H54 (cell line): ENCODE results near the gene PCDHA6.
"Not testable (repeated sequence)": the region's sequence is repeated elsewhere in the genome, so short reads cannot be mapped to it uniquely, and the experiment has no call there.

ENCODE experiments used
- DNase-seq: peaks from one replicate; pipeline ENCODE4 v3.0.0; 2011; ENCODE audit warnings: low spot score, mixed read lengths; ENCODE audit not compliant: insufficient read length
- FAIRE-seq: peaks from 3 replicates; lab custom pipeline; 2011; peaks lifted over from hg19 to GRCh38; lab: Jason Lieb, UNC
- POLR2A ChIP-seq: IDR thresholded peaks from 2 replicates; pipeline ENCODE4 v1.6.1; 2011; ENCODE audit warnings: low read depth, mild to moderate bottlenecking, low read length

PCDHA6 gene

DNA sequence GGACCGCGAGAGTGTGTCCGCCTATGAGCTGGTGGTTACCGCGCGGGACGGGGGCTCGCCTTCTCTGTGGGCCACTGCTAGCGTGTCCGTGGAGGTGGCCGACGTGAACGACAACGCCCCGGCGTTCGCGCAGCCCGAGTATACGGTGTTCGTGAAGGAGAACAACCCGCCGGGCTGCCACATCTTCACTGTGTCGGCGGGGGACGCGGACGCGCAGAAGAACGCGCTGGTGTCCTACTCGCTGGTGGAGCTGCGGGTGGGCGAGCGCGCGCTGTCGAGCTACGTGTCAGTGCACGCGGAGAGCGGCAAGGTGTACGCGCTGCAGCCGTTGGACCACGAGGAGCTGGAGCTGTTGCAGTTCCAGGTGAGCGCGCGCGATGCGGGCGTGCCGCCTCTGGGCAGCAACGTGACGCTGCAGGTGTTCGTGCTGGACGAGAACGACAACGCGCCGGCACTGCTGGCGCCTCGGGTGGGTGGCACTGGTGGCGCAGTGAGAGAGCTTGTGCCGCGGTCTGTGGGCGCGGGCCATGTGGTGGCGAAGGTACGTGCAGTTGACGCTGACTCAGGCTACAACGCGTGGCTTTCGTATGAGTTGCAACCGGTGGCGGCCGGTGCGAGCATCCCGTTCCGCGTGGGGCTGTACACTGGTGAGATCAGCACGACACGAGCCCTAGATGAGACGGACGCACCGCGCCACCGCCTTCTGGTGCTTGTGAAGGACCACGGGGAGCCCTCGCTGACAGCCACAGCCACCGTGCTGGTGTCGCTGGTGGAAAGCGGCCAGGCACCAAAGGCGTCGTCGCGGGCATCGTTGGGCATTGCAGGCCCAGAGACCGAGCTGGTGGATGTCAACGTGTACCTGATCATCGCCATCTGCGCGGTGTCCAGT lies 8.1 kb downstream of the PCDHA6 start:
- no peak for TF ChIP-seq POLR2A
- DNase-seq (no peak), FAIRE-seq (no peak)

GRCh38 chr5:140840978-140841962 lies 13.5 kb downstream of the PCDHA6 start, which contains the start of gene PCDHA8:
TSS of gene PCDHA8 (plus strand) at chr5:140841187. CDS start at chr5:140841322, 135 bp downstream.
- DNase-seq: peak; percentile 23

DNA sequence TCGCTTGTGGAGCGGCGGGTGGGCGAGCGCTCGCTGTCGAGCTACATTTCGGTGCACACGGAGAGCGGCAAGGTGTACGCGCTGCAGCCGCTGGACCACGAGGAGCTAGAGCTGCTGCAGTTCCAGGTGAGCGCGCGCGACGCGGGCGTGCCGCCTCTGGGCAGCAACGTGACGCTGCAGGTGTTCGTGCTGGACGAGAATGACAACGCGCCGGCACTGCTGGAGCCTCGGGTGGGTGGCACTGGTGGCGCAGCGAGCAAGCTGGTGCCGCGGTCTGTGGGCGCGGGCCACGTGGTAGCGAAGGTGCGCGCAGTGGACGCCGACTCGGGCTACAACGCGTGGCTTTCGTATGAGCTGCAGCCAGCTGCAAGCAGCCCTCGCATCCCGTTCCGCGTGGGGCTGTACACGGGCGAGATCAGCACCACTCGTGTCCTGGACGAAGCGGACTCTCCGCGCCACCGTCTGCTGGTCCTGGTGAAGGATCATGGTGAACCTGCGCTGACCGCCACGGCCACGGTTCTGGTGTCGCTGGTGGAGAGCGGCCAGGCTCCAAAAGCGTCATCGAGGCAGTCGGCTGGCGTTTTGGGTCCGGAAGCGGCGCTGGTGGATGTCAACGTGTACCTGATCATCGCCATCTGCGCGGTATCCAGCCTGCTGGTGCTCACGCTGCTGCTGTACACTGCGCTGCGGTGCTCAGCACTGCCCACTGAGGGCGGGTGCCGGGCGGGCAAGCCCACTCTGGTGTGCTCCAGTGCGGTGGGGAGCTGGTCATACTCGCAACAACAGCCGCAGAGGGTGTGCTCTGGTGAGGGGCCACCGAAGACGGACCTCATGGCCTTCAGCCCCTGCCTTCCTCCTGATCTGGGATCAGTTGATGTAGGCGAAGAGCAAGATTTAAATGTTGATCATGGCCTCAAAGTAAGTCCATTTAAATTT lies 15.3 kb downstream of the PCDHA6 start:
- no peak for FAIRE-seq
- no peak for DNase-seq
- no peak for TF ChIP-seq POLR2A

More at GRCh38 chr5:140840978-140841962, 13.5 kb downstream of the PCDHA6 start, which contains the start of gene PCDHA8:
- TF ChIP-seq POLR2A: no peak
- FAIRE-seq: peak; percentile 62

DNA sequence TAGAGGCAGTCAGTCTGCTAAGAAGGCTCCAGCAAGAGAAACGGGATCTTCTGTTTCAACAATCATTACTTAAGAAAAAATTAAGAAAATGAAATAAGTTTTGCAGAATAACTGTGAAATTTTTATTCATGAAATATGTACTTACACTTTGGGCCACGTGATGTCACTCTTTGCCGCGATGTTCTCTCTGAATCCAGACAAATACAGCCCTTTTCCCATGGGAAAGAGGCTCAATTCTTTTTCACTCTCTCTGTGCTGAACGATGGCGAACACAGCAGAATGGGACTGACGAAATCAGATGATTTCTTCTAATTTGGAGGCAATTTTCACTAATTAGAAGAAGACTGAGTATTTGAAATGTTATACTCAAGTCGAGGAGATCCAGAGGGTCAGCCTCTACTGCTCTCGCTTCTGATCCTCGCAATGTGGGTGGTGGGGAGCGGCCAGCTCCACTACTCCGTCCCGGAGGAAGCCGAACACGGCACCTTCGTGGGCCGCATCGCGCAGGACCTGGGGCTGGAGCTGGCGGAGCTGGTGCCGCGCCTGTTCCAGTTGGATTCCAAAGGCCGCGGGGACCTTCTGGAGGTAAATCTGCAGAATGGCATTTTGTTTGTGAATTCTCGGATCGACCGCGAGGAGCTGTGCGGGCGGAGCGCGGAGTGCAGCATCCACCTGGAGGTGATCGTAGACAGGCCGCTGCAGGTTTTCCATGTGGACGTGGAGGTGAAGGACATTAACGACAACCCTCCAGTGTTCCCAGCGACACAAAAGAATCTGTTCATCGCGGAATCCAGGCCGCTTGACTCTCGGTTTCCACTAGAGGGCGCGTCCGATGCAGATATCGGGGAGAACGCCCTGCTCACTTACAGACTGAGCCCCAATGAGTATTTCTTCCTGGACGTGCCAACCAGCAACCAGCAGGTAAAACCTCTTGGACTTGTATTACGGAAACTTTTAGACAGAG lies 20.7 kb downstream of the PCDHA6 start, which contains the start of gene PCDHA9:
Gene PCDHA9, plus strand, starts transcription at position 244 of the 964 bp plus-strand sequence. Its CDS starts 114 bp downstream, at position 358.
- FAIRE-seq, DNase-seq: not testable (repeated sequence)

GRCh38 chr5:140849831-140850634 lies 22.3 kb downstream of the PCDHA6 start:
- not testable (repeated sequence) for DNase-seq, FAIRE-seq

DNA sequence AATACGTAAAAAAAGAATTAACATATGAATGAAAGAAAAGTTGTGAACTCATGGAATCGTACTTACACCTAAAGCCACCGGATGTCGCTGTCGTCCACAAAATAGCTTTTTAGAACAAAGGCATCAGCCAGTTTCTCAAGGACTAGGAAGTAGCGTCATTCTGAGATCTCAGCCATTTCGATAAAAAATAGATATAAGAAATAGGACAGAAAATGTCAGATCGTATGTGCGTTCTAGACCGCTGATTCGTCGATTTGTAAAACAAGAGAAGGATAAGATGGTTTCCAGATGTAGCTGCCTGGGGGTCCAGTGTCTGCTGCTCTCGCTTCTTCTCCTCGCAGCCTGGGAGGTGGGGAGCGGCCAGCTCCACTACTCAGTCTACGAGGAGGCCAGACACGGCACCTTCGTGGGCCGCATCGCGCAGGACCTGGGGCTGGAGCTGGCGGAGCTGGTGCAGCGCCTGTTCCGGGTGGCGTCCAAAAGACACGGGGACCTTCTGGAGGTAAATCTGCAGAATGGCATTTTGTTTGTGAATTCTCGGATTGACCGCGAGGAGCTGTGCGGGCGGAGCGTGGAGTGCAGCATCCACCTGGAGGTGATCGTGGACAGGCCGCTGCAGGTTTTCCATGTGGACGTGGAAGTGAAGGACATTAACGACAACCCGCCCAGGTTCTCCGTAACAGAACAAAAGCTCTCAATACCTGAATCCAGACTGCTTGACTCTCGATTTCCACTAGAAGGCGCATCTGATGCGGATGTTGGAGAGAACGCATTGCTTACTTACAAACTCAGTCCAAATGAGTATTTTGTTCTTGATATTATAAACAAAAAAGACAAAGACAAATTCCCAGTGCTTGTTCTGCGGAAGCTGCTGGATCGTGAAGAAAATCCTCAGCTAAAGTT lies 28.3 kb downstream of the PCDHA6 start, which contains the start of gene PCDHA10:
Gene PCDHA10, plus strand, starts transcription at position 126 of the 903 bp plus-strand sequence. Its CDS starts 152 bp downstream, at position 278.
- no peak for FAIRE-seq
- no peak for DNase-seq
- no peak for TF ChIP-seq POLR2A

GRCh38 chr5:140857177-140857986 lies 29.6 kb downstream of the PCDHA6 start:
- no peak for DNase-seq
- TF ChIP-seq POLR2A: no peak
- no peak for FAIRE-seq

GRCh38 chr5:140857987-140858240 lies 30.2 kb downstream of the PCDHA6 start:
- DNase-seq: no peak
- no peak for TF ChIP-seq POLR2A
- no peak for FAIRE-seq

DNA sequence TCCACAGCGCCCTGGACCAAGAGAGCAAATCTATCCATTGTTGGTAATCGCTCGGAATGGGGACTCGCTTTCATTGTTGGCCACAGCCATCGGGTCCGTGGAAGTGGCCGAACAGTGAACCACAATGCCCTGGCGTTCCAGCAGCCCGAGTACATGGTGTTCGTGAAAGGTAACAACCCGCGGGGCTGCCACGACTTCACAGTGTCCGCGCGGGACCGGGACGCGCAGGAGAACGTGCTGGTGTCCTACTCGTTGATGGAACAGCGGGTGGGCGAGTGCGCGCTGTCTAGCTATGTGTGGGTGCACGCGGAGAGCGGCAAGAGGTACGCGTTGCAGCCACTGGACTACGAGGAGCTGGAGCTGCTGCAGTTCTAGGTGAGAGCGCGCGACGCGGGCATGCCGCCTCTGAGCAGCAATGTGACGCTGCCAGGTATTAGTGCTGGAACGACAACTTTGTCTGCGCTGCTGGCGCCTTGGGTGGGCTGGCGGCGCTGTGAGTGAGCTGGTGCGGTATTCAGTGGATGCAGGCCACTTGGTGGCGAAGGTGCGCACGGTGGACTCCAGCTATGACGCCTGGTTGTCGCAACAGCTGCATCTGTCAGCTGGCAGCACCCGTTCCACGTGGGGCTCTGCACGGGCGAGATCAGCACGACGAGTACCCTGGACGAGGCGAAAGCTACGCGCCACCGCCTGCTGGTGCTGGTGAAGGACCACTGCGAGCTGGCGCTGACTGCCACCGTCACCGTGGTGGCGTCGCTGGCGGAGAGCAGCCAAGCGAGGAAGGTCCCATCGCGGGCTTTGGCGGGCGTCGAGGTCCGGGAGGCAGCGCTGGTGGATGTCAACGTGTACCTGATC lies 34.9 kb downstream of the PCDHA6 start:
- FAIRE-seq (no peak), DNase-seq (no peak)
- TF ChIP-seq POLR2A: no peak
